GM12878 (cell line): ENCODE results near the gene CASTOR1. TPM values are rescaled to one million over a fixed set of nuclear protein-coding genes. Genes with fewer than 3 reads are reported as not detected.

Experiments used
- ASH2L ChIP-seq: fragments of 300-600, 200-600 bp; sonication (generic); IDR thresholded peaks from 2 replicates; pipeline ENCODE4 v1.6.1; 2017; ENCODE audit warnings: low read depth, mild to moderate bottlenecking, borderline replicate concordance
- BACH1 ChIP-seq: fragments of 450-650 bp; IDR thresholded peaks from 2 replicates; pipeline ENCODE4 v1.6.1; 2017; ENCODE audit warnings: mild to moderate bottlenecking, borderline replicate concordance
- BRCA1 ChIP-seq: IDR thresholded peaks from 2 replicates; pipeline ENCODE4 v1.6.1; 2011; ENCODE audit warnings: low read depth, low read length, improper control_type of control experiment
- E4F1 ChIP-seq: fragments of 450-650 bp; IDR thresholded peaks from 2 replicates; pipeline ENCODE4 v1.6.1; 2018; ENCODE audit warnings: borderline replicate concordance, mild to moderate bottlenecking; ENCODE audit not compliant: partially characterized antibody
- ETV6 ChIP-seq, 2 experiments: fragments of 450-650 bp in 1 of 2; IDR thresholded peaks in 1 of 2; conservative IDR thresholded peaks in 1 of 2; 2 replicates each; pipeline ENCODE4 v1.6.1; 2014; ENCODE audit warnings: antibody characterized with exemption in 1 of 2, borderline replicate concordance in 1 of 2, low read depth in 1 of 2, mild to moderate bottlenecking in 1 of 2, moderate library complexity in 1 of 2
- HDGF ChIP-seq: fragments of 450-650 bp; IDR thresholded peaks from 2 replicates; pipeline ENCODE4 v1.6.1; 2016; ENCODE audit warnings: antibody characterized with exemption
- IRF3 ChIP-seq: fragments of 450-650 bp; IDR thresholded peaks from 2 replicates; pipeline ENCODE4 v1.6.1; 2014; ENCODE audit warnings: mild to moderate bottlenecking
- NKRF ChIP-seq: fragments of 450-650 bp; conservative IDR thresholded peaks from 2 replicates; pipeline ENCODE4 v1.6.1; 2017; ENCODE audit warnings: mild to moderate bottlenecking, moderate library complexity
- NR2C2 ChIP-seq: IDR thresholded peaks from 2 replicates; pipeline ENCODE4 v1.6.1; 2011; ENCODE audit warnings: borderline replicate concordance, low read depth; ENCODE audit not compliant: control insufficient read depth, insufficient read length
- PAX8 ChIP-seq: fragments of 450-650 bp; IDR thresholded peaks from 2 replicates; pipeline ENCODE4 v1.6.1; 2017; ENCODE audit warnings: mild to moderate bottlenecking, moderate library complexity
- POLR2AphosphoS5 ChIP-seq: IDR thresholded peaks from 2 replicates; pipeline ENCODE4 v1.6.1; 2011; ENCODE audit warnings: mild to moderate bottlenecking, low read length, inconsistent platforms
- RELB ChIP-seq: fragments of 450-650 bp; IDR thresholded peaks from 2 replicates; pipeline ENCODE4 v1.6.1; 2017; ENCODE audit warnings: low read depth, mild to moderate bottlenecking, moderate library complexity
- STAT3 ChIP-seq: IDR thresholded peaks from 2 replicates; pipeline ENCODE4 v1.6.1; 2011; ENCODE audit warnings: low read depth, low read length, improper control_type of control experiment
- SUPT20H ChIP-seq: IDR thresholded peaks from 2 replicates; pipeline ENCODE4 v1.6.1; 2011; ENCODE audit warnings: low read depth, mild to moderate bottlenecking, low read length, moderate library complexity, borderline replicate concordance; ENCODE audit not compliant: control insufficient read depth
- SUZ12 ChIP-seq: fragments of 200-600 bp; sonication (generic); IDR thresholded peaks from one replicate; pipeline ENCODE4 v1.6.1; 2018; ENCODE audit warnings: antibody characterized with exemption, mild to moderate bottlenecking; ENCODE audit not compliant: unreplicated experiment
- TARDBP ChIP-seq: IDR thresholded peaks from 2 replicates; pipeline ENCODE4 v1.6.1; 2016; ENCODE audit warnings: borderline replicate concordance
- YY1 ChIP-seq: IDR thresholded peaks from 2 replicates; pipeline ENCODE4 v1.6.1; 2011; ENCODE audit warnings: low read depth, mild to moderate bottlenecking, low read length
- ZBTB33 ChIP-seq: fragments of 450-650 bp; IDR thresholded peaks from 2 replicates; pipeline ENCODE4 v1.6.1; 2017; ENCODE audit warnings: mild to moderate bottlenecking
- ZNF274 ChIP-seq: IDR thresholded peaks from one replicate; pipeline ENCODE4 v1.8.0; 2011; ENCODE audit not compliant: insufficient read length, insufficient read depth
- ZNF384 ChIP-seq: IDR thresholded peaks from 2 replicates; pipeline ENCODE4 v1.6.1; 2012; ENCODE audit warnings: low read depth, mild to moderate bottlenecking, low read length, improper control_type of control experiment, borderline replicate concordance
- polyA plus RNA-seq, 11 experiments: library from polyadenylated mRNA; depleted of rRNA in 4 of 11; unstranded in 6 of 11; stranded (reverse) in 5 of 11; fragments of >200 nt; fragmentation: Nextera tagmentation in 4 of 11; fragmentation: Illumina TruSeq in 1 of 11; extraction: Ambion mirVana in 4 of 11; extraction: Trizol in 1 of 11; gene quantifications; 1 replicate in 1 of 11; 2 replicates in 10 of 11; pipeline versions ENCODE4 v1.2.1 to v1.2.3, GENCODE V29; 2011 to 2016; ENCODE audit warnings: inconsistent platforms in 2 of 11, missing spikeins in 2 of 11, low read depth in 1 of 11
- total RNA-seq, 4 experiments: library from RNA; depleted of rRNA in 3 of 4; stranded (reverse); fragments of >200 nt in 3 of 4; fragmentation: Illumina TruSeq in 1 of 4; extraction: Trizol in 1 of 4; gene quantifications; 2 replicates each; pipeline versions ENCODE4 v1.2.1 to v1.2.3, GENCODE V29; 2013 to 2021

CASTOR1 gene
- total and polyA plus RNA-seq, 10 of the 15 experiments (the other 5 are each of a cell fraction or from before 2014, with no cell fraction given), result 0.31 to 9.1 (median 3.3) TPM

GRCh38 chr22:30287648-30288418, 1.5 kb downstream of the CASTOR1 start (continued):
- TF ChIP-seq ZBTB33 (0 out of 2 replicates have a peak, but pooled peaks have one; percentile 35), SUPT20H (no peak), POLR2AphosphoS5 (no peak), RELB (no peak), NR2C2 (no peak), ASH2L (no peak), ZNF384 (no peak), SUZ12 (no peak), YY1 (peak; percentile 58; the same call in 1 of the 2 replicates), BACH1 (no peak), PAX8 (no peak), STAT3 (no peak), ZNF274 (no peak), BRCA1 (no peak), NKRF (no peak; the same call in 1 of the 2 replicates), TARDBP (no peak), ETV6 (conservative IDR thresholded peaks at IDR 0.05 in 1 of 2, IDR thresholded peaks at IDR 0.05 in 1 of 2; ENCODE audit: borderline replicate concordance in 1 of 2, low read depth in 1 of 2) (no peak; a peak in 1 of 4 replicates), HDGF (peak; percentile 96), E4F1 (no peak), IRF3 (peak; percentile 40; the same call in 1 of the 2 replicates)
